ENCODE data around the gene SNX25. TPM values are rescaled to one million over a fixed set of nuclear protein-coding genes. Genes with fewer than 3 reads are reported as not detected.
A peak's percentile ranks its signal among the peaks of the same experiment; 100 is the strongest.

The SNX25 gene
- total and polyA plus RNA-seq, 10 of the 15 experiments (the other 5 are each of a cell fraction or from before 2014, with no cell fraction given), result 11.2 to 117 (median 62.8) TPM

DNA sequence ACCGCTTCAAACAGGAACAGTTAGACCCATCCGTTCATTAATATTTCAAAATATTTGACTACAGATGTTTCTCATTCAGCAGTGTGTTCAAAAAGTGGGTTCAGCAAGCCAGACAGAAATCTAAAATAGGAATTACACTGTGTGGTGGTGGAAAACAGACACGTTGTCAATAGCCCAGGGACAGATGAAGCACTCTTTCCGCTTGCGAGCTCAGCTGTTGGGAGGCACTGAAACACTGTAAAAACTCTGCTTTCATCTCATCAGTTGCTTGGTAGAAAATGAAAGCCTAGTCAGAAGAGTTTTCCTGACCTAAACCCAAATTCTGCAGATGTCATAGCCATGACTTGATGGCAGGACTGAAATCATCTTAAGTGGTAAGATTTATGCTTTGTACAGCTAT, 147.8 kb downstream of the SNX25 start:
- Histone ChIP-seq H3K4me2 (ENCODE audit: control insufficient read depth, insufficient read depth) (no peak overlapping the region), H3K36me3 (ENCODE audit: control insufficient read depth in 2 of 2, insufficient read depth in 2 of 2, low read length in 1 of 2) (peaks cover 5 to 37% of the 10 kb centered on the region in 2 experiments), H3K9ac (ENCODE audit: control insufficient read depth, insufficient read depth, low read length) (no peak overlapping the region), H2AFZ (ENCODE audit: control insufficient read depth, low read depth, low read length) (no peak overlapping the region), H3K27ac (ENCODE audit: control insufficient read depth, insufficient read depth) (0 out of 2 replicates have a peak overlapping the region, but pooled peaks have one; percentile 22), H3K4me1 (ENCODE audit: control insufficient read depth, insufficient read depth, low read length) (peaks cover 4% of the 10 kb centered on the region; the same call in 1 of the 2 replicates), H3K27me3 (replicated peaks in 1 of 2; ENCODE audit: control insufficient read depth in 2 of 2, insufficient read depth in 2 of 2, low read length in 1 of 2) (no peaks in the 10 kb centered on the region), H4K20me1 (ENCODE audit: control insufficient read depth, insufficient read depth) (no peaks in the 10 kb centered on the region), H3K79me2 (ENCODE audit: control insufficient read depth, insufficient read depth, low read length) (no peaks in the 10 kb centered on the region), H3K4me3 (no peak overlapping the region), H3K9me3 (replicated peaks; ENCODE audit: control insufficient read depth, insufficient read depth, low read length) (no peaks in the 10 kb centered on the region)
- no peak for ATAC-seq
- intact Hi-C loops (cut with micrococcal nuclease; ENCODE audit: unreplicated experiment) (no loop called here), in situ Hi-C loops (cut with MboI) (no loop called here)
- TF ChIP-seq, protein P1, sequence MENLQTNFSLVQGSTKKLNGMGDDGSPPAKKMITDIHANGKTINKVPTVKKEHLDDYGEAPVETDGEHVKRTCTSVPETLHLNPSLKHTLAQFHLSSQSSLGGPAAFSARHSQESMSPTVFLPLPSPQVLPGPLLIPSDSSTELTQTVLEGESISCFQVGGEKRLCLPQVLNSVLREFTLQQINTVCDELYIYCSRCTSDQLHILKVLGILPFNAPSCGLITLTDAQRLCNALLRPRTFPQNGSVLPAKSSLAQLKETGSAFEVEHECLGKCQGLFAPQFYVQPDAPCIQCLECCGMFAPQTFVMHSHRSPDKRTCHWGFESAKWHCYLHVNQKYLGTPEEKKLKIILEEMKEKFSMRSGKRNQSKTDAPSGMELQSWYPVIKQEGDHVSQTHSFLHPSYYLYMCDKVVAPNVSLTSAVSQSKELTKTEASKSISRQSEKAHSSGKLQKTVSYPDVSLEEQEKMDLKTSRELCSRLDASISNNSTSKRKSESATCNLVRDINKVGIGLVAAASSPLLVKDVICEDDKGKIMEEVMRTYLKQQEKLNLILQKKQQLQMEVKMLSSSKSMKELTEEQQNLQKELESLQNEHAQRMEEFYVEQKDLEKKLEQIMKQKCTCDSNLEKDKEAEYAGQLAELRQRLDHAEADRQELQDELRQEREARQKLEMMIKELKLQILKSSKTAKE (IDR thresholded peaks at IDR 0.05; ENCODE audit: low read depth, poor library complexity, severe bottlenecking), result no peak
- TF ChIP-seq BRCA1 (IDR thresholded peaks at IDR 0.05; ENCODE audit: low read depth, low read length) (no peak), YY1 (IDR thresholded peaks at IDR 0.05; ENCODE audit: low read depth, low read length) (no peak), SIX5 (IDR thresholded peaks at IDR 0.05; ENCODE audit: low read depth, low read length, severe bottlenecking) (no peak), RAD21 (IDR thresholded peaks at IDR 0.05; ENCODE audit: insufficient read depth, low read depth, low read length) (no peak)
- FAIRE-seq, result no peak
- ChIA-PET RAD21 (ENCODE audit: unreplicated experiment) (no interaction called here), CTCF (no interaction called here), POLR2A (interaction anchor here (0.5 kb wide), 1 partner anchor 184 kb away, joined by 4 read pairs; no protein-coding TSS in a partner anchor), SMC1A (ENCODE audit: uncharacterized antibody, unreplicated experiment) (no interaction called here)
- no peak for DNase-seq (ENCODE audit: low read depth, low spot score)
- WGBS (ENCODE audit: insufficient coverage, insufficient replicate concordance, low lambda C conversion rate, missing lambda C conversion rate), result 96% methylated on average over 5 of the region's 5 CpGs
- TSS peak; percentile 1 for BruUV-seq (replicated peaks)
